ENCODE measurements around the gene ERVW-1.

ERVW-1 gene

DNA sequence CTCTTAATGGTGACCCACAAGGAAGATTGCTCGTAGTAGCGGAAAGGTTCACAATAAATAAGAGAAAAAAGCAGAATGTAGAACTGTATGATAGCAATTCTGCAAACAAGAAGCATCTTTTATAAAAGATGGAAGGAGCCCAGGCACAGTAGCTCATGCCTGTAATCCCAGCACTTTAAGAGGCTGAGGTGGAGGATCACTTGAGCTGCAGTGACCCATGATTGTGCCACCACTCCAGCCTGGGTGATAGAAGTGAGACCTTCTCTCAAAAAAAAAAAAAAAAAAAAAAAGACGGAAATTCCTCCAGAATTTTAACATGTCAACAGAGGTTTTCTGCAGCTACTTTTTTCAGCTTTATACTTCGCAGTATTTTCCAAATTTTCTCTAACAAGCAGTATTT lies 17.2 kb downstream of the ERVW-1 start:
- Histone ChIP-seq H3K4ac (ENCODE audit: low read depth, low read length) (no peak overlapping the region), H3K9ac (ENCODE audit: low read length) (no peak overlapping the region), H3K18ac (ENCODE audit: low read length) (no peak overlapping the region), H3K27me3 (ENCODE audit: insufficient read depth, low read length) (no peaks in the 10 kb centered on the region), H2AK5ac (ENCODE audit: low read length) (no peak overlapping the region), H3K79me1 (ENCODE audit: low read length) (no peaks in the 10 kb centered on the region), H3K23ac (ENCODE audit: low read length) (no peak overlapping the region), H3K79me2 (ENCODE audit: control insufficient read depth, insufficient read depth, low read length, poor library complexity) (no peaks in the 10 kb centered on the region), H2BK120ac (ENCODE audit: insufficient read depth, low read length, poor library complexity) (no peak overlapping the region), H3K9me3 (ENCODE audit: insufficient read depth, low read depth, low read length) (no peaks in the 10 kb centered on the region), H4K12ac (ENCODE audit: low read depth, low read length) (no peak overlapping the region), H4K91ac (ENCODE audit: low read depth, low read length) (no peak overlapping the region), H3K27ac (ENCODE audit: low read depth, low read length) (no peak overlapping the region), H2BK12ac (ENCODE audit: low read length) (no peak overlapping the region), H3K36me3 (ENCODE audit: control insufficient read depth in 1 of 2, insufficient read depth in 2 of 2, low read length in 2 of 2) (peaks cover 8 to 9% of the 10 kb centered on the region in 2 experiments), H3K4me1 (ENCODE audit: control insufficient read depth in 1 of 2, insufficient read depth in 2 of 2, low read length in 2 of 2) (peaks cover 2 to 6% of the 10 kb centered on the region in 2 experiments), H2AFZ (ENCODE audit: insufficient read depth, low read length, poor library complexity) (no peak overlapping the region), H2BK5ac (ENCODE audit: low read depth, low read length, poor library complexity) (no peak overlapping the region), H3K14ac (ENCODE audit: low read length) (no peak overlapping the region), H3K4me2 (ENCODE audit: low read length) (no peak overlapping the region), H3K4me3 (ENCODE audit: low read depth, low read length) (no peak overlapping the region), H4K8ac (ENCODE audit: low read depth, low read length) (no peak overlapping the region)
- no peak for DNase-seq
- no CpG with 5 or more reads among the region's 4 CpGs for WGBS (ENCODE audit: extremely low coverage, insufficient coverage, insufficient read length)

DNA sequence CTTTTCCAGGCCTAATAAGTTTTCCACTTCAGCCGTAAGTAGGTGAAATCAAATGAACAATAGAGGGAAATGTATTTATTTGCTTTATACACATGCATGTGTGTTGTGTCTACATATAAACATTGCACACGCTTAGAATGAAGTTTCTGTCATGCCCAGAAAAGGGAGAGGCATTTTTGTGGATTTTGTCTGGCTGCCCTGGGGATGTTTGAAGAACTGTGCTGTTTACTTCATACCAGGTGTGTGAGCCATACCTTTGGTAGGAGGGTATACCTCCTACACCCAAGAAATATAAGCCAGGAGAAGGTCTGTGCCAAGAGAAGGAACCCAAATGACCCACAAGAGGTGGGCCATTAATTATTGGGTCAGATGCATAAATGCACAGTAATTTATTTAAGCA lies 17.6 kb downstream of the ERVW-1 start:
- no CpG with 5 or more reads among the region's 2 CpGs for WGBS (ENCODE audit: extremely low coverage, insufficient coverage, insufficient read length)
- H3K79me2 ChIP-seq (ENCODE audit: control insufficient read depth, insufficient read depth, low read length, poor library complexity), result no peaks in the 10 kb centered on the region
- H2BK12ac ChIP-seq (ENCODE audit: low read length), result no peak overlapping the region

DNA sequence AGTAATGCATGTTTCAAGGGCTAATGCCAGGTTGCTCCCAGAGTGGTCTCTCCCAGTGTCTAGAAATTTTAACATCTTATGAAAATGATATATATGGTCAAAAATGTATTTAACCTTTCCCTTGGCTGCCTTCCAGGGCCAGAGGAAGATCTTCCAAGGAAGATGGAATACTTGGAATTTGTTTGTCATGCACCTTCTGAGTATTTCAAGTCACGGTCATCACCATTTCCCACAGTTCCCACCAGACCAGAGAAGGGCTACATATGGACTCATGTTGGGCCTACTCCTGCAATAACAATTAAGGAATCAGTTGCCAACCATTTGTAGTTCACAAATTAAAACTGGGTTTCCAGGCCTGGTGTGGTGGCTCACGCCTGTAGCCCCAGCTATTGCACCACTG lies 21.5 kb downstream of the ERVW-1 start:
- H3K27ac ChIP-seq (ENCODE audit: low read depth, low read length), result no peak overlapping the region
- no peak overlapping the region for H3K18ac ChIP-seq (ENCODE audit: low read length)
- no peaks in the 10 kb centered on the region for H3K9me3 ChIP-seq (ENCODE audit: insufficient read depth, low read depth, low read length)
- no peaks in the 10 kb centered on the region for H3K79me2 ChIP-seq (ENCODE audit: control insufficient read depth, insufficient read depth, low read length, poor library complexity)
- no peak overlapping the region for H2AFZ ChIP-seq (ENCODE audit: insufficient read depth, low read length, poor library complexity)
- no peaks in the 10 kb centered on the region for H3K4me1 ChIP-seq (ENCODE audit: control insufficient read depth in 1 of 2, insufficient read depth in 2 of 2, low read length in 2 of 2)
- H3K23ac ChIP-seq (ENCODE audit: low read length), result no peak overlapping the region
- H3K9ac ChIP-seq (ENCODE audit: low read length), result no peak overlapping the region
- H2BK12ac ChIP-seq (ENCODE audit: low read length), result no peak overlapping the region
- no peaks in the 10 kb centered on the region for H3K27me3 ChIP-seq (ENCODE audit: insufficient read depth, low read length)
- H3K4me3 ChIP-seq (ENCODE audit: low read depth, low read length), result no peak overlapping the region
- no CpG with 5 or more reads among the region's 2 CpGs for WGBS (ENCODE audit: extremely low coverage, insufficient coverage, insufficient read length)
- no peak overlapping the region for H4K8ac ChIP-seq (ENCODE audit: low read depth, low read length)
- no peak overlapping the region for H3K4me2 ChIP-seq (ENCODE audit: low read length)
- H2BK5ac ChIP-seq (ENCODE audit: low read depth, low read length, poor library complexity), result no peak overlapping the region
- no peak overlapping the region for H4K12ac ChIP-seq (ENCODE audit: low read depth, low read length)
- no peak overlapping the region for H3K4ac ChIP-seq (ENCODE audit: low read depth, low read length)
- peaks cover 13 to 23% of the 10 kb centered on the region in 2 experiments for H3K36me3 ChIP-seq (ENCODE audit: control insufficient read depth in 1 of 2, insufficient read depth in 2 of 2, low read length in 2 of 2)
- H2BK120ac ChIP-seq (ENCODE audit: insufficient read depth, low read length, poor library complexity), result no peak overlapping the region
- no peaks in the 10 kb centered on the region for H3K79me1 ChIP-seq (ENCODE audit: low read length)
- no peak overlapping the region for H3K14ac ChIP-seq (ENCODE audit: low read length)
- H2AK5ac ChIP-seq (ENCODE audit: low read length), result no peak overlapping the region
- H4K91ac ChIP-seq (ENCODE audit: low read depth, low read length), result no peak overlapping the region
- peak in 1 of 2 donors; percentile 30 for DNase-seq

More for the DNA sequence above, 17.6 kb downstream of the ERVW-1 start:
- Histone ChIP-seq H4K91ac (ENCODE audit: low read depth, low read length) (no peak overlapping the region), H4K8ac (ENCODE audit: low read depth, low read length) (no peak overlapping the region), H3K18ac (ENCODE audit: low read length) (no peak overlapping the region), H3K4me3 (ENCODE audit: low read depth, low read length) (no peak overlapping the region), H2BK5ac (ENCODE audit: low read depth, low read length, poor library complexity) (no peak overlapping the region), H3K4me1 (ENCODE audit: control insufficient read depth in 1 of 2, insufficient read depth in 2 of 2, low read length in 2 of 2) (peaks cover 2 to 6% of the 10 kb centered on the region in 2 experiments), H3K23ac (ENCODE audit: low read length) (no peak overlapping the region), H3K79me1 (ENCODE audit: low read length) (no peaks in the 10 kb centered on the region), H3K14ac (ENCODE audit: low read length) (no peak overlapping the region), H2AFZ (ENCODE audit: insufficient read depth, low read length, poor library complexity) (no peak overlapping the region), H2BK120ac (ENCODE audit: insufficient read depth, low read length, poor library complexity) (no peak overlapping the region), H4K12ac (ENCODE audit: low read depth, low read length) (no peak overlapping the region), H2AK5ac (ENCODE audit: low read length) (no peak overlapping the region), H3K36me3 (ENCODE audit: control insufficient read depth in 1 of 2, insufficient read depth in 2 of 2, low read length in 2 of 2) (peaks cover 8 to 9% of the 10 kb centered on the region in 2 experiments), H3K27me3 (ENCODE audit: insufficient read depth, low read length) (no peaks in the 10 kb centered on the region), H3K4ac (ENCODE audit: low read depth, low read length) (no peak overlapping the region), H3K27ac (ENCODE audit: low read depth, low read length) (no peak overlapping the region), H3K9ac (ENCODE audit: low read length) (no peak overlapping the region), H3K4me2 (ENCODE audit: low read length) (no peak overlapping the region), H3K9me3 (ENCODE audit: insufficient read depth, low read depth, low read length) (no peaks in the 10 kb centered on the region)
- peak; percentile 28 to 66 for DNase-seq

DNA sequence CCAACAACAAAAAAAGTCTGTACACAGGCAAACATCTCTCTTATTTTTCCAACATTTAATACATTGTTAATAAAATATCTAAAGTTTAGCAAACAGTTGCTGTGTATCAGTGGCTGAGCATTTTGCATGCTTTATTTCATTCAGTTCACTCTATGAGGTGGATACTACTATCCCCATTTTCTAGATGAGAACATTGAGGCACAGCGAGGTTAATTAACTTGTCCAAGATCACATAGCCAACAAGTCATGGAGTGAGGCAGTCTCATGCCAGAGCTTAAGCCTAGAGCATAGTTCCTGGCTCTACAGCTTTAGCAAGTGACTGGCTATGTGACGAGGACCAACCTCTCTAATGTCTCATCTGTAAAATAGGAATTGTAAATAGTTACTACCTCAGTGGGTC lies 26.1 kb downstream of the ERVW-1 start:
- H2BK5ac ChIP-seq (ENCODE audit: low read depth, low read length, poor library complexity), result no peak overlapping the region
- DNase-seq, result no peak
- no peak overlapping the region for H4K91ac ChIP-seq (ENCODE audit: low read depth, low read length)
- H3K4me1 ChIP-seq (ENCODE audit: control insufficient read depth in 1 of 2, insufficient read depth in 2 of 2, low read length in 2 of 2), result no peaks in the 10 kb centered on the region
- no peak overlapping the region for H3K4me3 ChIP-seq (ENCODE audit: low read depth, low read length)
- no peaks in the 10 kb centered on the region for H3K9me3 ChIP-seq (ENCODE audit: insufficient read depth, low read depth, low read length)
- peaks cover 8 to 24% of the 10 kb centered on the region in 2 experiments for H3K36me3 ChIP-seq (ENCODE audit: control insufficient read depth in 1 of 2, insufficient read depth in 2 of 2, low read length in 2 of 2)
- H3K4ac ChIP-seq (ENCODE audit: low read depth, low read length), result no peak overlapping the region
- H3K23ac ChIP-seq (ENCODE audit: low read length), result no peak overlapping the region
- no peaks in the 10 kb centered on the region for H3K27me3 ChIP-seq (ENCODE audit: insufficient read depth, low read length)
- no peak overlapping the region for H2AFZ ChIP-seq (ENCODE audit: insufficient read depth, low read length, poor library complexity)
- no CpG with 5 or more reads among the region's 2 CpGs for WGBS (ENCODE audit: extremely low coverage, insufficient coverage, insufficient read length)
- no peak overlapping the region for H4K8ac ChIP-seq (ENCODE audit: low read depth, low read length)
- peaks cover 5% of the 10 kb centered on the region for H3K79me2 ChIP-seq (ENCODE audit: control insufficient read depth, insufficient read depth, low read length, poor library complexity)
- no peak overlapping the region for H3K18ac ChIP-seq (ENCODE audit: low read length)
- H3K14ac ChIP-seq (ENCODE audit: low read length), result no peak overlapping the region
- no peak overlapping the region for H2AK5ac ChIP-seq (ENCODE audit: low read length)
- H3K4me2 ChIP-seq (ENCODE audit: low read length), result no peak overlapping the region
- H3K9ac ChIP-seq (ENCODE audit: low read length), result no peak overlapping the region
- no peak overlapping the region for H2BK12ac ChIP-seq (ENCODE audit: low read length)
- H4K12ac ChIP-seq (ENCODE audit: low read depth, low read length), result no peak overlapping the region
- H3K27ac ChIP-seq (ENCODE audit: low read depth, low read length), result no peak overlapping the region
- no peak overlapping the region for H2BK120ac ChIP-seq (ENCODE audit: insufficient read depth, low read length, poor library complexity)
- H3K79me1 ChIP-seq (ENCODE audit: low read length), result peaks cover 7% of the 10 kb centered on the region

Measured in trophoblast cell (in vitro differentiated cells and primary cell).